Smooth muscle cell (in vitro differentiated cells): ENCODE results near the gene TMF1. TPM values are rescaled to one million over a fixed set of nuclear protein-coding genes. Genes with fewer than 3 reads are reported as not detected.

Source experiments
- DNase-seq: peaks from one replicate; lab custom pipeline; 2025; ENCODE audit not compliant: unreplicated experiment; lab: John Stamatoyannopoulos, UW
- H2AFZ ChIP-seq: fragments of 200-600 bp; sonication (generic); 2 replicates; pipeline ENCODE4 v1.6.0; 2016; ENCODE audit warnings: antibody characterized with exemption, low read depth, mild to moderate bottlenecking
- H3F3A ChIP-seq: fragments of 200-600 bp; sonication (generic); 2 replicates; pipeline ENCODE4 v1.6.0; 2017; ENCODE audit warnings: antibody characterized with exemption, low read depth
- H3K27ac ChIP-seq: fragments of 200-600 bp; sonication (generic); 2 replicates; pipeline ENCODE4 v1.5.1; 2016; ENCODE audit warnings: low read depth, mild to moderate bottlenecking
- H3K27me3 ChIP-seq: fragments of 200-600 bp; sonication (generic); 2 replicates; pipeline ENCODE4 v1.6.1; 2016; ENCODE audit warnings: low read depth, mild to moderate bottlenecking
- H3K36me3 ChIP-seq: fragments of 200-600 bp; sonication (generic); 2 replicates; pipeline ENCODE4 v1.5.1; 2016; ENCODE audit warnings: low read depth
- H3K4me1 ChIP-seq: fragments of 200-600 bp; sonication (generic); 2 replicates; pipeline ENCODE4 v1.5.1; 2016; ENCODE audit warnings: low read depth
- H3K4me2 ChIP-seq: fragments of 200-600 bp; sonication (generic); 2 replicates; pipeline ENCODE4 v1.6.0; 2016; ENCODE audit warnings: mild to moderate bottlenecking
- H3K4me3 ChIP-seq: fragments of 200-600 bp; sonication (generic); 2 replicates; pipeline ENCODE4 v1.5.1; 2016; ENCODE audit warnings: mild to moderate bottlenecking
- H3K79me2 ChIP-seq: fragments of 200-600 bp; sonication (generic); 2 replicates; pipeline ENCODE4 v1.6.0; 2016; ENCODE audit warnings: low read depth, mild to moderate bottlenecking
- H3K9ac ChIP-seq: fragments of 200-600 bp; sonication (generic); 2 replicates; pipeline ENCODE4 v1.6.0; 2016; ENCODE audit warnings: low read depth
- H3K9me3 ChIP-seq: fragments of 200-600 bp; sonication (generic); replicated peaks from 2 replicates; pipeline ENCODE4 v1.5.1; 2016; ENCODE audit warnings: low read depth
- H4K20me1 ChIP-seq: fragments of 200-600 bp; sonication (generic); 2 replicates; pipeline ENCODE4 v1.6.0; 2016; ENCODE audit warnings: low read depth
- CTCF ChIP-seq: fragments of 200-600 bp; sonication (generic); IDR thresholded peaks from 2 replicates; pipeline ENCODE4 v1.5.1; 2017; ENCODE audit warnings: borderline replicate concordance, mild to moderate bottlenecking, antibody characterized with exemption; ENCODE audit not compliant: insufficient read depth, poor library complexity, severe bottlenecking
- WGBS: methylation state at CpG from one replicate; pipeline ENCODE4 v1.1.7; 2016; ENCODE audit warnings: low lambda C conversion rate; 5-methylcytosine and 5-hydroxymethylcytosine counted together
- polyA plus RNA-seq: library from polyadenylated mRNA; unstranded; fragments of >200 nt; fragmentation: Nextera tagmentation; extraction: Ambion mirVana; gene quantifications from 2 replicates; pipeline ENCODE4 v1.2.1, GENCODE V29; 2016
- total RNA-seq: library from RNA; depleted of rRNA; stranded (reverse); fragments of >200 nt; gene quantifications from 2 replicates; pipeline ENCODE4 v1.2.3, GENCODE V29; 2014

The TMF1 gene
- total and polyA plus RNA-seq, 2 experiments from 2014 or later = 28.9 to 63.0 TPM

GRCh38 chr3:69087030-69087791 is 35.1 kb upstream of the TMF1 start:
- Histone ChIP-seq H3K4me1 (peaks cover 50% of the 10 kb centered on the region), H3K4me2 (peak overlapping the region; percentile 92), H2AFZ (no peak overlapping the region), H3K36me3 (no peaks in the 10 kb centered on the region), H3K27ac (peak overlapping the region; percentile 92), H3K9me3 (no peaks in the 10 kb centered on the region), H3K9ac (no peak overlapping the region), H3K79me2 (peaks cover 43% of the 10 kb centered on the region), H3K27me3 (no peaks in the 10 kb centered on the region), H4K20me1 (peaks cover 51% of the 10 kb centered on the region), H3K4me3 (peak overlapping the region; percentile 91), H3F3A (peaks cover 23% of the 10 kb centered on the region)
- TF ChIP-seq CTCF = no peak
- 94% methylated on average over 3 of the region's 3 CpGs for WGBS
- no peak for DNase-seq

- 24% methylated on average over 8 of the region's 8 CpGs for WGBS
- H3K4me1 ChIP-seq = peaks cover 45% of the 10 kb centered on the region
Observed at GRCh38 chr3:69085833-69086722, 33.9 kb upstream of the TMF1 start.

GRCh38 chr3:69085168-69085832 is 33.2 kb upstream of the TMF1 start:
- Histone ChIP-seq H3K9me3 (no peaks in the 10 kb centered on the region), H3K4me2 (peak overlapping the region; percentile 92), H4K20me1 (peaks cover 32% of the 10 kb centered on the region), H3K79me2 (peaks cover 26% of the 10 kb centered on the region), H3F3A (peaks cover 30% of the 10 kb centered on the region), H3K4me3 (peak overlapping the region; percentile 91), H3K4me1 (peaks cover 49% of the 10 kb centered on the region), H3K9ac (peak overlapping the region; percentile 81), H3K27me3 (no peaks in the 10 kb centered on the region), H3K27ac (peak overlapping the region; percentile 92), H2AFZ (peak overlapping the region; percentile 95), H3K36me3 (no peaks in the 10 kb centered on the region)
- DNase-seq = peak; percentile 29
- TF ChIP-seq CTCF = no peak
- WGBS = under 1% methylated on average over 24 of the region's 26 CpGs

More at GRCh38 chr3:69085833-69086722, 33.9 kb upstream of the TMF1 start:
- H3K4me3 ChIP-seq = peak overlapping the region; percentile 91
- H4K20me1 ChIP-seq = peaks cover 40% of the 10 kb centered on the region
- no peaks in the 10 kb centered on the region for H3K36me3 ChIP-seq
- peak overlapping the region; percentile 92 for H3K27ac ChIP-seq
- H3K27me3 ChIP-seq = no peaks in the 10 kb centered on the region
- peak overlapping the region; percentile 81 for H3K9ac ChIP-seq
- peak; percentile 22 for DNase-seq
- H3F3A ChIP-seq = peaks cover 30% of the 10 kb centered on the region
- H3K9me3 ChIP-seq = no peaks in the 10 kb centered on the region
- peak overlapping the region; percentile 92 for H3K4me2 ChIP-seq
- TF ChIP-seq CTCF = no peak
- peaks cover 32% of the 10 kb centered on the region for H3K79me2 ChIP-seq
- peak overlapping the region; percentile 95 for H2AFZ ChIP-seq
